Fibroblast of lung (primary cell): ENCODE results near the gene ITFG1.

Experiments
- CTCF ChIP-seq, 2 donors: IDR thresholded peaks in 1 of 2; conservative IDR thresholded peaks in 1 of 2; 1 replicate in 1 of 2; 2 replicates in 1 of 2; pipeline ENCODE4 v1.5.1; 2011 to 2012; ENCODE audit warnings: low read length in 2 of 2, control low read depth in 1 of 2, inconsistent platforms in 1 of 2, low read depth in 1 of 2, mild to moderate bottlenecking in 1 of 2
- EZH2 ChIP-seq: IDR thresholded peaks from 2 replicates; pipeline ENCODE4 v1.5.1; 2012; ENCODE audit warnings: low read length, control low read depth, mild to moderate bottlenecking; ENCODE audit errors: missing control alignments

GRCh38 chr16:47141773-47142485 lies 318.9 kb downstream of the ITFG1 start:
- TF ChIP-seq CTCF (conservative IDR thresholded peaks at IDR 0.05 in 1 of 2, IDR thresholded peaks at IDR 0.05 in 1 of 2; ENCODE audit: low read depth in 1 of 2, low read length in 2 of 2), result peak; percentile 99 to 100
- no peak for TF ChIP-seq EZH2
